GM12878 (cell line): ENCODE results near the gene TRAPPC2. TPM values are rescaled to one million over a fixed set of nuclear protein-coding genes. Genes with fewer than 3 reads are reported as not detected.

Experiments used
- ATAC-seq: fragments of 200-7000 bp; cut with Tn5 transposase; 3 replicates; pipeline ENCODE4 v1.9.1; 2020; ENCODE audit warnings: mild to moderate bottlenecking, moderate library complexity
- BruUV-seq: library from RNA; stranded (reverse); fragments of 400-500 nt; replicated peaks from 2 replicates; lab custom pipeline; 2021; lab: Mats Ljungman, UMichigan
- CTCF ChIA-PET: fragments of 300-600 bp; sonication (Branson Sonifier 250); formaldehyde crosslinking; extraction: SDS; loops from one replicate; lab custom pipeline; 2021; ENCODE audit warnings: inconsistent platforms; lab: Yijun Ruan, JAX
- POLR2A ChIA-PET: fragments of 350-600 bp; formaldehyde crosslinking; extraction: SDS; loops from one replicate; lab custom pipeline; 2021; ENCODE audit warnings: inconsistent platforms; lab: Charles Lee
- RAD21 ChIA-PET: fragments of 300-600 bp; sonication (Branson Sonifier 250); formaldehyde crosslinking; loops from one replicate; lab custom pipeline; 2023; ENCODE audit warnings: antibody characterized with exemption; ENCODE audit not compliant: unreplicated experiment; lab: Charles Lee
- SMC1A ChIA-PET: fragments of 300-600 bp; sonication (Branson Sonifier 250); formaldehyde crosslinking; loops from one replicate; lab custom pipeline; 2023; ENCODE audit not compliant: unreplicated experiment, uncharacterized antibody; lab: Charles Lee
- DNase-seq: peaks from one replicate; pipeline ENCODE4 v3.0.0-alpha.2; 2011; ENCODE audit warnings: low read depth, low spot score
- FAIRE-seq: peaks from 3 replicates; lab custom pipeline; 2011; peaks lifted over from hg19 to GRCh38; lab: Jason Lieb, UNC
- H2AFZ ChIP-seq: 2 replicates; pipeline ENCODE4 v1.6.0; 2011; ENCODE audit warnings: low read depth, low read length, control low read depth; ENCODE audit not compliant: control insufficient read depth
- H3K27ac ChIP-seq: 2 replicates; pipeline ENCODE4 v1.5.1; 2011; ENCODE audit warnings: control low read depth; ENCODE audit not compliant: control insufficient read depth, insufficient read depth
- H3K27me3 ChIP-seq, 2 experiments: replicated peaks in 1 of 2; 2 replicates each; pipeline versions ENCODE4 v1.6.0 to v1.6.1; 2011; ENCODE audit warnings: low read length in 1 of 2; ENCODE audit not compliant: control insufficient read depth in 2 of 2, insufficient read depth in 2 of 2
- H3K36me3 ChIP-seq, 2 experiments: 2 replicates each; pipeline ENCODE4 v1.5.1; 2011; ENCODE audit warnings: low read length in 1 of 2; ENCODE audit not compliant: control insufficient read depth in 2 of 2, insufficient read depth in 2 of 2
- H3K4me1 ChIP-seq: 2 replicates; pipeline ENCODE4 v1.6.1; 2011; ENCODE audit warnings: mild to moderate bottlenecking, low read length, moderate library complexity, mixed read lengths; ENCODE audit not compliant: control insufficient read depth, insufficient read depth
- H3K4me2 ChIP-seq: 2 replicates; pipeline ENCODE4 v1.6.0; 2011; ENCODE audit warnings: control low read depth; ENCODE audit not compliant: control insufficient read depth, insufficient read depth
- H3K4me3 ChIP-seq: fragments of 200-600 bp; sonication (generic); 2 replicates; pipeline ENCODE4 v1.5.1; 2016
- H3K79me2 ChIP-seq: 2 replicates; pipeline ENCODE4 v1.6.0; 2011; ENCODE audit warnings: low read length; ENCODE audit not compliant: control insufficient read depth, insufficient read depth
- H3K9ac ChIP-seq: 2 replicates; pipeline ENCODE4 v1.8.0; 2011; ENCODE audit warnings: low read length, control low read depth, mixed read lengths; ENCODE audit not compliant: control insufficient read depth, insufficient read depth
- H3K9me3 ChIP-seq: replicated peaks from 3 replicates; pipeline ENCODE4 v1.5.1; 2011; ENCODE audit warnings: mild to moderate bottlenecking, low read length; ENCODE audit not compliant: control insufficient read depth, insufficient read depth
- H4K20me1 ChIP-seq: 2 replicates; pipeline ENCODE4 v1.6.0; 2011; ENCODE audit not compliant: control insufficient read depth, insufficient read depth
- ATF7 ChIP-seq: fragments of 450-650 bp; IDR thresholded peaks from 2 replicates; pipeline ENCODE4 v1.6.1; 2016; ENCODE audit warnings: low read depth, mild to moderate bottlenecking
- BMI1 ChIP-seq: fragments of 450-650 bp; IDR thresholded peaks from 2 replicates; pipeline ENCODE4 v1.6.1; 2016; ENCODE audit warnings: mild to moderate bottlenecking, moderate library complexity, borderline replicate concordance
- CBX3 ChIP-seq: fragments of 200-600 bp; sonication (generic); IDR thresholded peaks from 2 replicates; pipeline ENCODE4 v1.6.1; 2016; ENCODE audit warnings: low read depth, borderline replicate concordance
- CHD4 ChIP-seq: fragments of 200-600 bp; sonication (generic); IDR thresholded peaks from 2 replicates; pipeline ENCODE4 v1.6.1; 2016; ENCODE audit warnings: mild to moderate bottlenecking
- ESRRA ChIP-seq: IDR thresholded peaks from 2 replicates; pipeline ENCODE4 v1.6.1; 2012; ENCODE audit warnings: mild to moderate bottlenecking, low read length, improper control_type of control experiment
- KLF5 ChIP-seq: fragments of 450-650 bp; IDR thresholded peaks from 2 replicates; pipeline ENCODE4 v1.6.1; 2014; ENCODE audit warnings: mild to moderate bottlenecking; ENCODE audit not compliant: partially characterized antibody
- MEF2A ChIP-seq: IDR thresholded peaks from 2 replicates; pipeline ENCODE4 v1.6.1; 2011; ENCODE audit warnings: low read depth, mild to moderate bottlenecking, low read length, moderate library complexity; ENCODE audit not compliant: insufficient read depth
- RB1 ChIP-seq: fragments of 450-650 bp; formaldehyde crosslinking; IDR thresholded peaks from 2 replicates; pipeline ENCODE4 v1.6.1; 2017; ENCODE audit warnings: mild to moderate bottlenecking, borderline replicate concordance
- SPI1 ChIP-seq: IDR thresholded peaks from 2 replicates; pipeline ENCODE4 v1.6.1; 2011; ENCODE audit warnings: low read depth, mild to moderate bottlenecking, low read length, moderate library complexity, borderline replicate concordance; ENCODE audit not compliant: insufficient read depth
- STAT1 ChIP-seq: fragments of 450-650 bp; conservative IDR thresholded peaks from 2 replicates; pipeline ENCODE4 v1.6.1; 2014; ENCODE audit warnings: antibody characterized with exemption, mild to moderate bottlenecking
- YY1 ChIP-seq: IDR thresholded peaks from 2 replicates; pipeline ENCODE4 v1.6.1; 2011; ENCODE audit warnings: low read depth, mild to moderate bottlenecking, low read length
- ZBED1 ChIP-seq: IDR thresholded peaks from 2 replicates; pipeline ENCODE4 v1.6.1; 2016; ENCODE audit warnings: borderline replicate concordance
- ZNF217 ChIP-seq: fragments of 450-650 bp; IDR thresholded peaks from 2 replicates; pipeline ENCODE4 v1.6.1; 2017; ENCODE audit warnings: antibody characterized with exemption, mild to moderate bottlenecking
- ZSCAN29 ChIP-seq: fragments of 450-650 bp; IDR thresholded peaks from 2 replicates; pipeline ENCODE4 v1.6.1; 2017; ENCODE audit warnings: mild to moderate bottlenecking, moderate library complexity
- WGBS: methylation state at CpG from one replicate; pipeline ENCODE4 v1.1.6; 2016; ENCODE audit warnings: low lambda C conversion rate; ENCODE audit not compliant: insufficient replicate concordance, insufficient coverage; ENCODE audit errors: missing lambda C conversion rate; 5-methylcytosine and 5-hydroxymethylcytosine counted together
- in situ Hi-C: fragments of 300-500 bp; cut with MboI; formaldehyde crosslinking; loops from 9 replicates; pipeline ENCODE4 v1.14.3; 2018; ENCODE audit warnings: mixed read lengths
- intact Hi-C: fragments of 100-400 bp; cut with micrococcal nuclease; formaldehyde crosslinking; loops from one replicate; pipeline ENCODE4 v1.14.2; 2022; ENCODE audit not compliant: unreplicated experiment
- polyA plus RNA-seq, 11 experiments: library from polyadenylated mRNA; depleted of rRNA in 4 of 11; unstranded in 6 of 11; stranded (reverse) in 5 of 11; fragments of >200 nt; fragmentation: Nextera tagmentation in 4 of 11; fragmentation: Illumina TruSeq in 1 of 11; extraction: Ambion mirVana in 4 of 11; extraction: Trizol in 1 of 11; gene quantifications; 1 replicate in 1 of 11; 2 replicates in 10 of 11; pipeline versions ENCODE4 v1.2.1 to v1.2.3, GENCODE V29; 2011 to 2016; ENCODE audit warnings: inconsistent platforms in 2 of 11, missing spikeins in 2 of 11, low read depth in 1 of 11
- total RNA-seq, 4 experiments: library from RNA; depleted of rRNA in 3 of 4; stranded (reverse); fragments of >200 nt in 3 of 4; fragmentation: Illumina TruSeq in 1 of 4; extraction: Trizol in 1 of 4; gene quantifications; 2 replicates each; pipeline versions ENCODE4 v1.2.1 to v1.2.3, GENCODE V29; 2013 to 2021
- TF ChIP-seq, protein P1 (sequence below): IDR thresholded peaks from 2 replicates; pipeline ENCODE4 v1.6.1; 2012; ENCODE audit warnings: low read length, inconsistent platforms
- TF ChIP-seq, protein P2 (sequence below): fragments of 450-650 bp; IDR thresholded peaks from 2 replicates; pipeline ENCODE4 v1.6.1; 2017; ENCODE audit warnings: mild to moderate bottlenecking

Gene TRAPPC2
- total and polyA plus RNA-seq, 10 of the 15 experiments (the other 5 are each of a cell fraction or from before 2014, with no cell fraction given): 12.4 to 28.4 (median 21.3) TPM

DNA sequence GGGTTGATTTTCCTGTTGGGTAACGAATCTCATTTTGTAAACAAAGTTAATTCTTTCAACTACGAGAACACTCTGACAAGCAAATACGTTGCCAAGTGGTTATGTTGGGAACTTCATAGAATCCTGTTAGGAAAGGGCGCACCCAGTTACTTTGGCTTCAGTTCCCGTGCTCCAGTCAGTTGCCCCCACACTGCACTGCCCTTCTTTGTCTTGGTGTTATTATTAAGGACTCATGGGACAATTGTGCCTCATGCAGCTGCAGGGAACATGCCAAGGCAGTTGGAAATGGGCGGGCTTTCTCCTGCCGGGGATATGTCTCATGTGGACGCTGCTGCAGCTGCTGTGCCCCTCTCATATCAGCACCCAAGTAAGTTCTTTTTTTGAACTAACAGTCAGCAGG, 29.1 kb upstream of the TRAPPC2 start (continued):
- no peak for TF ChIP-seq BMI1
- no peak for TF ChIP-seq YY1
- no peak for TF ChIP-seq RB1
- TF ChIP-seq STAT1: no peak
- TF ChIP-seq CHD4: no peak
- TF ChIP-seq ZNF217: no peak
- TF ChIP-seq, protein P1, sequence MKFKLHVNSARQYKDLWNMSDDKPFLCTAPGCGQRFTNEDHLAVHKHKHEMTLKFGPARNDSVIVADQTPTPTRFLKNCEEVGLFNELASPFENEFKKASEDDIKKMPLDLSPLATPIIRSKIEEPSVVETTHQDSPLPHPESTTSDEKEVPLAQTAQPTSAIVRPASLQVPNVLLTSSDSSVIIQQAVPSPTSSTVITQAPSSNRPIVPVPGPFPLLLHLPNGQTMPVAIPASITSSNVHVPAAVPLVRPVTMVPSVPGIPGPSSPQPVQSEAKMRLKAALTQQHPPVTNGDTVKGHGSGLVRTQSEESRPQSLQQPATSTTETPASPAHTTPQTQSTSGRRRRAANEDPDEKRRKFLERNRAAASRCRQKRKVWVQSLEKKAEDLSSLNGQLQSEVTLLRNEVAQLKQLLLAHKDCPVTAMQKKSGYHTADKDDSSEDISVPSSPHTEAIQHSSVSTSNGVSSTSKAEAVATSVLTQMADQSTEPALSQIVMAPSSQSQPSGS: no peak
- no peak for TF ChIP-seq ATF7
- no peak for TF ChIP-seq ESRRA

DNA sequence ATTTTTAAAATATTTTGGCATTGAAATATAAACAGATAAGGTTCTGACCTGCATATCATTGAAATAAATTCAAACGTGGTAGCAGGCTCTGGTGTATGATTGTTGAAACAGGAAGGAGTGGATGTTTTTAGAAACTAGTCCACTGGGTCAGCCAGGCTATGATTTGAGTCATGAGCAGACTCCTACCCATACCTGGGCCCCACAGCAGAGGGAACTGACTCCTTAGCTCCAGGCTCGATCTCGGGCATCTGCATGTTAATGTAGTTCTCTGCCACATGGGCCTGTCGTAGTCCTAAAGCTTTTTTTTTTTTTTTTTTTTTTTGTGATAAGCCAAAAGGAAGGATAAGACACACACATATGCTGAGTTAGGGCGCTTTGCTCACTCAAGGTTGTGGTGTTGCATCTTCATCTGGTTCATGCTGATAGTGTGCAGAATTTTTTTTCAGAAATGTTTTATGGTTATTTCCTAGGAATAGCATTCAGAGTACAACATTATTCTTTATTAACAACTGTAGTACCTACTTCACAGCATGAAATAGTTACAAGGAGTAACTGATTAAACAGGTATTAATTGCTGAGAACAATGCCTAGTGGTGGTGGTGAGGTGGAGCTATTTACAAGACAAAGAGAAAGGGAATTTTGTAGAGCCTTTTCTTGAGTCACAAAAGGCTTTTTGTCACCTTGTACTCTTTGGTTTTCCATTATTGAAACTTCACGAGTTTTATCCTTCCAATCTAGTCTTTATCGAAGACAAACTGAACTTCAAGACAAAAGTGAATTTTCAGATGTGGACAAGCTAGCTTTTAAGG, 27.4 kb upstream of the TRAPPC2 start:
- no peak overlapping the region; the same call in 1 of the 2 replicates for H3K27ac ChIP-seq
- DNase-seq (no peak), FAIRE-seq (peak; percentile 71), ATAC-seq (peak; percentile 79)
- no peaks in the 10 kb centered on the region for H3K27me3 ChIP-seq
- intact Hi-C loops: loop anchor here (1.0 kb wide), 1 partner anchor 10 kb away; no protein-coding TSS in a partner anchor
- no TSS peak for BruUV-seq
- ChIA-PET SMC1A (interaction anchor here (0.6 to 3.4 kb wide), 26 partner anchors 9 to 333 kb away, joined by 3 to 43 read pairs (median 5); partner anchors contain the start of genes GEMIN8, OFD1 and TRAPPC2), CTCF (interaction anchor here (0.6 to 9.0 kb wide), 11 partner anchors 12 to 267 kb away, joined by 3 to 95 read pairs (median 3); no protein-coding TSS in a partner anchor), POLR2A (interaction anchor here (0.6 to 7.2 kb wide), 12 partner anchors 9 to 1191 kb away, joined by 3 to 31 read pairs (median 4); no protein-coding TSS in a partner anchor), RAD21 (interaction anchor here (0.6 to 4.2 kb wide), 15 partner anchors 11 to 270 kb away, joined by 3 to 57 read pairs (median 4); partner anchors contain the start of genes GEMIN8, OFD1 and TRAPPC2)
- peaks cover 27% of the 10 kb centered on the region for H3K4me1 ChIP-seq
- H3K9me3 ChIP-seq: no peaks in the 10 kb centered on the region
- no peak overlapping the region for H2AFZ ChIP-seq
- H3K4me3 ChIP-seq: 0 out of 2 replicates have a peak overlapping the region, but pooled peaks have one; percentile 1
- no peaks in the 10 kb centered on the region for H3K79me2 ChIP-seq
- in situ Hi-C loops: no loop called here
- H3K36me3 ChIP-seq: peaks cover 0 to 10% of the 10 kb centered on the region in 2 experiments; a peak in 2 of 4 replicates
- 0 out of 2 replicates have a peak overlapping the region, but pooled peaks have one; percentile 21 for H3K4me2 ChIP-seq
- no peaks in the 10 kb centered on the region for H4K20me1 ChIP-seq
- no peak overlapping the region for H3K9ac ChIP-seq
- WGBS: 36% methylated on average over 7 of the region's 7 CpGs
- TF ChIP-seq ZBED1 (no peak), ZSCAN29 (no peak), SPI1 (peak; percentile 66; the same call in 1 of the 2 replicates), KLF5 (no peak), MEF2A (0 out of 2 replicates have a peak, but pooled peaks have one; percentile 47), CBX3 (no peak)
- TF ChIP-seq, protein P2, sequence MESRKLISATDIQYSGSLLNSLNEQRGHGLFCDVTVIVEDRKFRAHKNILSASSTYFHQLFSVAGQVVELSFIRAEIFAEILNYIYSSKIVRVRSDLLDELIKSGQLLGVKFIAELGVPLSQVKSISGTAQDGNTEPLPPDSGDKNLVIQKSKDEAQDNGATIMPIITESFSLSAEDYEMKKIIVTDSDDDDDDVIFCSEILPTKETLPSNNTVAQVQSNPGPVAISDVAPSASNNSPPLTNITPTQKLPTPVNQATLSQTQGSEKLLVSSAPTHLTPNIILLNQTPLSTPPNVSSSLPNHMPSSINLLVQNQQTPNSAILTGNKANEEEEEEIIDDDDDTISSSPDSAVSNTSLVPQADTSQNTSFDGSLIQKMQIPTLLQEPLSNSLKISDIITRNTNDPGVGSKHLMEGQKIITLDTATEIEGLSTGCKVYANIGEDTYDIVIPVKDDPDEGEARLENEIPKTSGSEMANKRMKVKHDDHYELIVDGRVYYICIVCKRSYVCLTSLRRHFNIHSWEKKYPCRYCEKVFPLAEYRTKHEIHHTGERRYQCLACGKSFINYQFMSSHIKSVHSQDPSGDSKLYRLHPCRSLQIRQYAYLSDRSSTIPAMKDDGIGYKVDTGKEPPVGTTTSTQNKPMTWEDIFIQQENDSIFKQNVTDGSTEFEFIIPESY: no peak
